ENCODE results near the gene EML1. TPM values are rescaled to one million over a fixed set of nuclear protein-coding genes. Genes with fewer than 3 reads are reported as not detected.
A peak's percentile ranks its signal among the peaks of the same experiment; 100 is the strongest.

Gene EML1
- total and polyA plus RNA-seq, 2 donors from 2014 or later, result 7.9 to 35.9 TPM

DNA sequence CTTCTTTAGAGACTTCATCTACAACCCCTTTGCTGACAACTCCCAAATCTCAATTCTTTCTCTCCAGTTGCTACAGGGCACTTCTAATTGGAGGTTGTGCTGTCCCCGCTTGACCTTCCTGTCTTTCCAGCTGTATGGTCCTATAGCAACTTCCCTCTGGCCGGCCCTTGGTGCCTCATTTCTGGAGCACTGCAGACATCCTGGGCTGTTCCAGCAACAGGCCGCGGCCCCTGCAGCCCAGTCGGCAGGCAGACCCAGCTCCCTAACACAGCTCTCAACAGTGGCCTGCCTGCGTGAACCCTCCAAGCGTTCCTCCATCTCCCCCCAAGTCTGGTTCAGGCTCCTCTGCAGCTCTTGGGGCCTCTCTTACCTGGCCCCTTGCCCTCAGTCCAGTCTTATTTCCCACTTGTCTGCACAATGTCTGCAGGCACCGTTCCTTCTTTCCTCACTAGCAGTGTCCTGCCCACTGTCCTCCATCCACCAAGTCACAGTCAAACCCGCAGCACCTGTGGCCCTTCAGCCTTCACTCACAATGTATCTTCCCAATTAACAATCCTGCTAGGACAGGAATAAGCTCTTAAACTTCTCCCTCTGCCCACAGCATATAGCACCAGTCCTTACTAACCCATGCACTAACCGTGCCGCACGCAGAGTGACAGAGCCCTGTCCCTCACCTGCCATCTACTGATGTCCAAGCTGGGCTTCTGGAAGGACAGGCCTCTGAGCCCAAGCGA is 1.6 kb upstream of the EML1 start:
- Histone ChIP-seq H3K9me3 (ENCODE audit: control insufficient read depth in 2 of 3, insufficient read depth in 1 of 3, low read length in 3 of 3) (no peaks in the 10 kb centered on the region), H3K4me3 (ENCODE audit: low read length in 3 of 3) (no peak overlapping the region), H3K9ac (ENCODE audit: low read length in 3 of 3) (no peak overlapping the region), H3K36me3 (ENCODE audit: control insufficient read depth in 2 of 3, insufficient read depth in 3 of 3, low read length in 3 of 3) (no peaks in the 10 kb centered on the region), H3K27ac (ENCODE audit: low read depth in 2 of 2, low read length in 2 of 2) (peak overlapping the region in 1 of 2 donors; percentile 17), H3K4me1 (ENCODE audit: control insufficient read depth in 2 of 3, insufficient read depth in 2 of 3, low read depth in 1 of 3, low read length in 3 of 3) (peaks cover 0 to 11% (median 0%) of the 10 kb centered on the region in 3 donors), H3K27me3 (ENCODE audit: control insufficient read depth, insufficient read depth, low read length) (no peaks in the 10 kb centered on the region)
- DNase-seq, result peak in 1 of 5 donors; percentile 32
- no peak for FAIRE-seq
- TF ChIP-seq, protein P1, sequence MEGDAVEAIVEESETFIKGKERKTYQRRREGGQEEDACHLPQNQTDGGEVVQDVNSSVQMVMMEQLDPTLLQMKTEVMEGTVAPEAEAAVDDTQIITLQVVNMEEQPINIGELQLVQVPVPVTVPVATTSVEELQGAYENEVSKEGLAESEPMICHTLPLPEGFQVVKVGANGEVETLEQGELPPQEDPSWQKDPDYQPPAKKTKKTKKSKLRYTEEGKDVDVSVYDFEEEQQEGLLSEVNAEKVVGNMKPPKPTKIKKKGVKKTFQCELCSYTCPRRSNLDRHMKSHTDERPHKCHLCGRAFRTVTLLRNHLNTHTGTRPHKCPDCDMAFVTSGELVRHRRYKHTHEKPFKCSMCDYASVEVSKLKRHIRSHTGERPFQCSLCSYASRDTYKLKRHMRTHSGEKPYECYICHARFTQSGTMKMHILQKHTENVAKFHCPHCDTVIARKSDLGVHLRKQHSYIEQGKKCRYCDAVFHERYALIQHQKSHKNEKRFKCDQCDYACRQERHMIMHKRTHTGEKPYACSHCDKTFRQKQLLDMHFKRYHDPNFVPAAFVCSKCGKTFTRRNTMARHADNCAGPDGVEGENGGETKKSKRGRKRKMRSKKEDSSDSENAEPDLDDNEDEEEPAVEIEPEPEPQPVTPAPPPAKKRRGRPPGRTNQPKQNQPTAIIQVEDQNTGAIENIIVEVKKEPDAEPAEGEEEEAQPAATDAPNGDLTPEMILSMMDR (IDR thresholded peaks at IDR 0.05; ENCODE audit: borderline replicate concordance, extremely low read depth, insufficient read depth), result no peak
- intact Hi-C loops (cut with DNase I), result no loop called here

DNA sequence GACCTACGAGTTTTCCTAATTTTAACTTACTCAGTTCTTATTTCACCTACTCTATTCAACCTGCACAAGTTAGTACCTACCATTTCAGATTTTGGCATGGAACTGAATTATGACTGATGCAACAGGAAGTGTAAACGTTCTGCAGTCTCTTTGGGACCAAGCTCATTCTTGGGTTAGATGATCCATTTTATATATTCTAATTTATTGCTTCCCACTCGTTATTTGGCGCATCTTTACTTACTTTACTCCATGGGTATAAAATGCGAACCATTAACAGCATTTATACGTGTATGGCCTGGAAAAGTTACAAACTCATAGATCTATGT is 1.0 kb upstream of the EML1 start:
- Histone ChIP-seq H3K27me3 (ENCODE audit: control insufficient read depth, insufficient read depth, low read length) (no peaks in the 10 kb centered on the region), H3K27ac (ENCODE audit: low read depth in 2 of 2, low read length in 2 of 2) (no peak overlapping the region), H3K36me3 (ENCODE audit: control insufficient read depth in 2 of 3, insufficient read depth in 3 of 3, low read length in 3 of 3) (no peaks in the 10 kb centered on the region), H3K9ac (ENCODE audit: low read length in 3 of 3) (peak overlapping the region in 1 of 3 donors; percentile 59), H3K4me3 (ENCODE audit: low read length in 3 of 3) (peak overlapping the region in 1 of 3 donors; percentile 59), H3K4me1 (ENCODE audit: control insufficient read depth in 2 of 3, insufficient read depth in 2 of 3, low read depth in 1 of 3, low read length in 3 of 3) (peaks cover 0 to 11% (median 0%) of the 10 kb centered on the region in 3 donors), H3K9me3 (ENCODE audit: control insufficient read depth in 2 of 3, insufficient read depth in 1 of 3, low read length in 3 of 3) (no peaks in the 10 kb centered on the region)
- no peak for FAIRE-seq
- DNase-seq, result no peak
- TF ChIP-seq, protein P1 (IDR thresholded peaks at IDR 0.05; ENCODE audit: borderline replicate concordance, extremely low read depth, insufficient read depth), result no peak
- intact Hi-C loops (cut with DNase I), result no loop called here

DNA sequence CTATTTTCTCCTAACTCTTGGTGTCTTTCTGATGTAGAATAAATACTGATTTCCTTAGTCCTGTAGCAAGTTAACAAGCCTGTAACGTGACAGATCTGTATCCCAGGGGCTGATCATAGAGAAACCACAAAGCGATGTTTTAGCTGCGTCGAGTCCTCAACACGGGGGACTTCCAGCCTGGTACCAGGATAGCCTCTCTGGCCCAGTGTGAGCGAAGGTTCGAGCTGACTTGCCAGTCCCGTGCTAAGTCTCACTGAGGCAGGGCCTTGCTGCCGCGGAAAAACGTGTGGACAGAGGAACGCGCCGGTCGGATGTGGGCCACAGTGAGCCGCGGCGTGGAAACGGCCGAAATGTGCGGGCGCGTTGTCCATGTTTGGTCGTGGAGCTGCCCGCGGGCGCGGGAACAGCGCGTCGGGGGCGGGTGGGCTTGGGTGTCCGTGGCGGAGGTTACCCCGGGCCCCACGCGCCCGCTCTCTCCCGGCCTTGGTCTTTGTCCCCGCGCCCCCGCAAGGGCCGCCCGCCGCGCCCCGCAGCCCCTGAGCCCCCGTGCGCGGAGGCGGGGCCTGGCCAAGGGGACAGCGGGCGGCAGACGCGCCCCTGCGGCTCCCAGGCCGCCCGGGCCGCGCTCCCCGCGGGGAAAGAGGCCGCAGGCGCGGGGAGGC is 531 bp upstream of the EML1 start:
- H3K27me3 ChIP-seq (ENCODE audit: control insufficient read depth, insufficient read depth, low read length), result no peaks in the 10 kb centered on the region
- H3K9me3 ChIP-seq (ENCODE audit: control insufficient read depth in 2 of 3, insufficient read depth in 1 of 3, low read length in 3 of 3), result no peaks in the 10 kb centered on the region
- peak overlapping the region; percentile 29 to 59 (median 42) for H3K9ac ChIP-seq (ENCODE audit: low read length in 3 of 3)
- FAIRE-seq (no peak), DNase-seq (peak; percentile 27 to 77 (median 48))
- intact Hi-C loops (cut with DNase I), result no loop called here
- TF ChIP-seq, protein P1 (IDR thresholded peaks at IDR 0.05; ENCODE audit: borderline replicate concordance, extremely low read depth, insufficient read depth), result no peak
- peak overlapping the region; percentile 63 to 73 for H3K27ac ChIP-seq (ENCODE audit: low read depth in 2 of 2, low read length in 2 of 2)
- H3K36me3 ChIP-seq (ENCODE audit: control insufficient read depth in 2 of 3, insufficient read depth in 3 of 3, low read length in 3 of 3), result no peaks in the 10 kb centered on the region
- peak overlapping the region; percentile 47 to 59 (median 51) for H3K4me3 ChIP-seq (ENCODE audit: low read length in 3 of 3)
- peaks cover 0 to 11% (median 0%) of the 10 kb centered on the region in 3 donors for H3K4me1 ChIP-seq (ENCODE audit: control insufficient read depth in 2 of 3, insufficient read depth in 2 of 3, low read depth in 1 of 3, low read length in 3 of 3)
